Ecto neural progenitor cell (in vitro differentiated cells): ENCODE data around the gene SLC44A3.
A peak's percentile ranks its signal among the peaks of the same experiment; 100 is the strongest.

Experiments
- DNase-seq: peaks from one replicate; pipeline ENCODE4 v3.0.0-alpha.2; 2018; ENCODE audit warnings: low spot score

SLC44A3 gene

DNA sequence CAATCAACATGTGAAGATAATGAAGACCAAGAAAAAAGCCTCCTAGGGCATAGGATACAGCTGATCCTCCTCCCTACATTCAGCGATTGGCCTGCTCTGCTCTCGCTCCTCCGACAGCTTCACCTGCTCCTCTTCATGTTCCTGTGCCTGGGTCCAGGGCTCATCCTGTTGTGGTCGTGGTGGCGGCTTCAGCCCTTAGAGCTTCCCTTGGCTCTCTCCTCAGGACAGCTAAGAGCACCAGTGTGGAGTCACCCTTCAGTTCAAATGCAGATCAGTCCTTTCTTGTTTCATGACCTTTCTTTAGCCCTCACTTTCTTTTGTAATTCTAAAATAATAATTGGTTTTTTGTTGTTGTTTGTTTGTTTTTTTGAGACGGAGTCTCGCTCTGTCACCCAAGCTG is 88.0 kb downstream of the SLC44A3 start:
- no peak for DNase-seq

- DNase-seq, result no peak
Observed at GRCh38 chr1:94908965-94909364, 88.8 kb downstream of the SLC44A3 start.

DNA sequence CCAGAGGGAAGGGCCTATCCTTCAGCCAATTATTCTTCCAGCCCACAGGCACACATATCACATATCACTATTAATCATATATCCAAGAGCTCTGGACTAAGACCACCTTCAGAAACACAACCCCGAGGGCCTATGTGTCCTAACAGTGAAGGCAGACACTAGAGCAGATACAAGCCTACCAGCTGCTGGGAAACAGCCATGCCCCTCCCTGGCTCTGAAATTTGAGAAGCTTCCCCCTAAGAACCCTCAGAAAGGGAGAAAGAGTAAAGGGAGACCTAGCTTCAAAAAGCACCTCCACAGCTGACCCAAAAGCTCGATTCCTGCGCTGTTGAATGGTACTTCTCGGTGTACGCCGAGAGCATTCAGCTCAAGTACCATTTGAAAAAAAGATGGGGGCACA is 89.3 kb downstream of the SLC44A3 start:
- no peak for DNase-seq

GRCh38 chr1:94912263-94913184 is 92.4 kb downstream of the SLC44A3 start:
- DNase-seq, result no peak

DNA sequence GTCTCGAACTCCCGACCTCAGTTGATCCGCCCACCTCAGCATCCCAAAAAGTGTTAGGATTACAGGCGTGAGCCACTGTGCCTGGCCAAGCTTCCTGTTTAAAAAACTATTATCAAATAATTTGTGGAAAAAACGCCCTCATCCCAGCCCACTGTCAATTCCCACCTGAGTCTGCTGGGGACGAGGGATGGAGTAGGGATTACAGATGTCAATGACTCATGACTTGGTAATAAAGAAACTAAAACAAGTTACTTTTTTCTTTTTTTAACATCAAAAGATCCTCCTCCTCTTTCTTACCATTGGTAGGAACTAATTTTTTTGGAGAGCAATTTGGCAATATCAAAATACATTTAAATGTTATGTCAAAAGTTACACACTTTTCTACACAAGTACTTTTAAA is 97.1 kb downstream of the SLC44A3 start:
- no peak for DNase-seq

GRCh38 chr1:94919241-94920030 is 99.3 kb downstream of the SLC44A3 start:
- no peak for DNase-seq

GRCh38 chr1:94920061-94920460 is 99.9 kb downstream of the SLC44A3 start:
- no peak for DNase-seq

DNA sequence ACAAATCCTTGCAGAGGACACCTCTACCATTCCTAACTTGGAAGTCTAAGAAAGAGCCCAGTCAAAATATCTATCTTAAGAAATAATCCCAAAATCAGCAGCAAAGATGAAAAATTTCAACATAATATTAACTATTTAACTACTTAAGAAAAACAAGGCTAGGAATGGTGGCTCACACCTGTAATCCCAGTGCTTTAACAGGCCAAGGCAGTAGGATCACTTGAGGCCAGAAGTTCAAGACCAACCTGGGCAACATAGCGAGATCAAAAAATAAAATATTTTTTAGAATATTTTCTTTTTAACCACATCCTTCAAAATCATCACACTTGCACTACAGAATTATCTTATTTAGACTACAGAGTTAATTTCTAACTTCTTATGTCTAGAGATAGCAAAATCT is 101.8 kb downstream of the SLC44A3 start:
- DNase-seq, result no peak

DNA sequence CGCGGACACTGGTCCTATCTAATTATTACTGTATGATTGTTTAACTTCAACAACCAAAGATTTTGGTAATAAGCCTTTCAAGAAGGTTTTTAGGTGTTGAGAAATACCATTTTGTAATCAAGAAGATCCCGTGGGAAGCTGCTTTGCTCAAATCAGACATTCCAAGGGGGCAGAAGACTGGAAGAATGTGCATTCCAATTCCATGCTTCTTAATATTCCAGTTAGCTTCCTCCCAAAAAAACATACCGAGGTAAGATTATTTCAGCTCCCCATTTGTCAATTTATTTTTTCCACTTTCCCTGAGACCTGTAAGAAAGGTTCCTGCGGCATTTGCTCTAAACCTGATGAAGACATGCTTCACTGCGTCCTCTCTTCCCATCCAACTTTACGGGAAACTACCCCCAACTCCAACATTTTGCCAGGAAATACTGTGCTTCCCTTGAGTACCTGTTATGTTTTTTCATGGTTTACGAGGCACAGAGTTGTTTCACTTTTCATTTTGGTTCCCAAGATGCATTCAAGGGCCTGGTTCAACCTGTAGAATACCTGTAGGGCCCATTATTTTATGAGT is 102.7 kb downstream of the SLC44A3 start:
- no peak for DNase-seq

- no peak for DNase-seq
Observed at GRCh38 chr1:94925004-94925403, 104.8 kb downstream of the SLC44A3 start.

GRCh38 chr1:94925561-94926125 is 105.5 kb downstream of the SLC44A3 start:
- DNase-seq, result peak; percentile 95

GRCh38 chr1:94926126-94926914 is 106.2 kb downstream of the SLC44A3 start:
- DNase-seq, result peak; percentile 81

- peak; percentile 97 for DNase-seq
Observed at GRCh38 chr1:94926915-94927404, 106.8 kb downstream of the SLC44A3 start, which contains the start of gene CNN3. Gene CNN3, minus strand, starts transcription at chr1:94927110. Its CDS starts 216 bp downstream, at chr1:94926894.

GRCh38 chr1:94927405-94928175 is 107.4 kb downstream of the SLC44A3 start:
- no peak for DNase-seq

GRCh38 chr1:94928293-94928939 is 108.3 kb downstream of the SLC44A3 start:
- DNase-seq, result no peak

DNA sequence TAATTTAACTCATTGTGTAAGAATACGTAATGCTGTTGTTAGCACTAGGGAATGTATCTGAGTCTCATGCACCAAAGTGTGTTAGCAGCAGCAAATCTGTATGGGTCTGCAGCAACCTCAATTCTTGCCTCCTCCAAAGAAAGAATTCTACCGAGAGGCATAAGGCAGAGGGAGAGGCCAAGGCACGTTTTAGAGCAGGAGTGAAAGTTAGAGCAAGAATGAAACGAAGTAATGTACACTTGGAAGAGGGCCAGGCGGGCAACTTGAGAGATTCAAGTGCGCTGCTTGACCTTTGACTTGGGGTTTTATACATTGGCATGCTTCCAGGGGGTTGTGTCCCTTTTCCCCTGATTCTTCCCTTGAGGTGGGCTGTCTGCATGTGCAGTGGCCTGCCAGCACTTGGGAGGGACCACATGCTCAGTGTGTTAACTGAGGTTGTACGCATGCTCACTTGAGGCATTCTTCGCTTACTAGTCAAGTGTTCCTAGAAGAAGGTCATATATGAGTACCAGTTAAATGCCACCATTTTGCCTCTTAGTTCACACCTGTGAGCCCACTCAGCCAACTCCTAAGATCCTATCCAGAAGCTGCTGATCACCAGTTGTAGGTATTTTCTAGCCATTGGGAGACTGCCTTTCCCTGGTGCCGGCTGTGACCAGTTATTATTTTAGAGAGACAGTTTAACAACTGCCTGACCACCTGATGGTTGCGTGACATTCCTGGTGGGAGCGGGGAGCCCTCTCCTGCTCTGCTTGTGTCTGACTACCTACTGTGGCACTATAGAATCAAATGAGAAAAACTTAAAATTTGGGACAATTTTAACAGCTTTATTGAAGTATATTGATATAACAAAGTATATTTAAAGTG is 109.4 kb downstream of the SLC44A3 start:
- DNase-seq, result no peak

DNA sequence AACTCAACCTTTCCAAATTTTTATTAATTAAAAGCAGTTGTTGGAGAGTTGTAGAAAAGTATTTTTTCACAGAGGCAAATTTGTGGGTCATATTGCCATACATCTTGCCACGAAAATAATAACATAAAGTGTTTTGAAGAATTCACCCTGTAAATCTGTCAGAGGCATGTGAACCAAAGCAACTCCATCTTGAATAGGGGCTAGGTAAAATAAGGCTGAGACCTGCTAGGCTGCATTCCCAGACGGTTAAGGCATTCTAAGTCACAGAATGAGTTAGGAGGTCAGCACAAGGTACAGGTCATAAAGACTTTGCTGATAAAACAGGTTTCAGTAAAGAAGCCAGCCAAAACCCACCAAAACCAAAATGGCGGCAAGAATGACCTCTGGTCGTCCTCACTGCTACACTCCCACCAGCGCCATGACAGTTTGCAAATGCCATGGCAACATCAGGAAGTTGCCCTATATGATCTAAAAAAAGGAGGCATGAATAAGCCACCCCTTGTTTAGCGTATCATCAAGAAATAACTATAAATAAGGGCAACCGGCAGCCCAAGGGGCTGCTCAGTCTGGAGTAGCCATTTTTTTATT is 111.2 kb downstream of the SLC44A3 start:
- no peak for DNase-seq

- no peak for DNase-seq
Observed at GRCh38 chr1:94934551-94934950, 114.4 kb downstream of the SLC44A3 start.

DNA sequence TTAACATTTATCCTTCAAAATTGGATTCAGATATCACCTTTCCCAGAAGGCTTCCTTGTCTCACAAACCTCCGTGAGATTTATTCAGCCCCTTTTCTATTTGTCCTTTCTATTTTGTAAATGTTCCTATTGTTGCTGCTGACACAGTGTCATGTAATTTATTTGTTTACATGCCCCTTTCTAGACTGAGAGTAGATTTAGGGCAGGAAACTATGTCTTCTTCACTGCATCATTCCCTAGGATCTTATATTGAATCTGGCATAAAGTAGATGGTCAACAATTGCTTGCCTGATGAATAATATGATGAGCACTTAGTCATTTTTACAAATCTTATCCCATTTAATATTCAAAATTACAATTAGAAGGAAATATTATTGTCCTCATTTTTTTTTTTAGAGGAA is 114.9 kb downstream of the SLC44A3 start:
- DNase-seq, result no peak
